ENCODE data around the gene ARHGEF4. TPM values are rescaled to one million over a fixed set of nuclear protein-coding genes. Genes with fewer than 3 reads are reported as not detected.

The ARHGEF4 gene
- total RNA-seq, 1 experiment from 2014 or later, result 0.80 TPM

DNA sequence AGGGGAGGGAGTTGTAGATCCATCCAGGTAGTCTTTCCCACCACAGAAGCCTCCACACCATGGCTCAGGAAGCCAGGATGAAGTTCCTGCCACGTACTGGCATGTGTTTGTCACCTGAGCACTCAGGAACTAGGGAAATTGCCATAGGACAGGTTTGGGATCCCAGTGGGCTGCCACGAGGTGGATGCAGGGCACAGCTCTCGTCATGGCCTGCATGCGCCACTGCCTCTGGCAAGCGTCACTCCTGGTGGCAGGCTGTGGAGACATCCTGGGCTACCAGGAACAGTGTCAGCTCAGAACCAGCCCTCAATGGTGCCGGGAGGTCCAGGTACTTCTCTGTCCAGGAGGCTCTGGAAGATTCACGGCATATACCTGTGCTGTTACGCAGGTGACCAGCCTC lies 3.8 kb downstream of the ARHGEF4 start:
- no peak for DNase-seq (ENCODE audit: low read depth, low spot score)
- Histone ChIP-seq H3K4me3 (ENCODE audit: low read depth in 2 of 2, low read length in 2 of 2) (no peak overlapping the region), H3K9me3 (ENCODE audit: control insufficient read depth, insufficient read depth, low read depth, low read length) (no peaks in the 10 kb centered on the region), H3K27ac (ENCODE audit: low read length) (no peak overlapping the region), H3K4me1 (ENCODE audit: control insufficient read depth, insufficient read depth, low read length) (no peaks in the 10 kb centered on the region), H3K27me3 (ENCODE audit: control insufficient read depth, insufficient read depth, low read length) (peaks cover 4% of the 10 kb centered on the region; the same call in 1 of the 2 replicates), H3K36me3 (ENCODE audit: control insufficient read depth, insufficient read depth, low read length) (peaks cover 4% of the 10 kb centered on the region; the same call in 1 of the 2 replicates)
- no TSS peak for BruUV-seq (replicated peaks)
- in situ Hi-C loops (cut with HindIII; ENCODE audit: low pct_unique_long_range_greater_than_20kb, low sequenced_read_pairs) (no loop called here), intact Hi-C loops (cut with micrococcal nuclease; ENCODE audit: unreplicated experiment) (no loop called here)
- TF ChIP-seq, protein P1, sequence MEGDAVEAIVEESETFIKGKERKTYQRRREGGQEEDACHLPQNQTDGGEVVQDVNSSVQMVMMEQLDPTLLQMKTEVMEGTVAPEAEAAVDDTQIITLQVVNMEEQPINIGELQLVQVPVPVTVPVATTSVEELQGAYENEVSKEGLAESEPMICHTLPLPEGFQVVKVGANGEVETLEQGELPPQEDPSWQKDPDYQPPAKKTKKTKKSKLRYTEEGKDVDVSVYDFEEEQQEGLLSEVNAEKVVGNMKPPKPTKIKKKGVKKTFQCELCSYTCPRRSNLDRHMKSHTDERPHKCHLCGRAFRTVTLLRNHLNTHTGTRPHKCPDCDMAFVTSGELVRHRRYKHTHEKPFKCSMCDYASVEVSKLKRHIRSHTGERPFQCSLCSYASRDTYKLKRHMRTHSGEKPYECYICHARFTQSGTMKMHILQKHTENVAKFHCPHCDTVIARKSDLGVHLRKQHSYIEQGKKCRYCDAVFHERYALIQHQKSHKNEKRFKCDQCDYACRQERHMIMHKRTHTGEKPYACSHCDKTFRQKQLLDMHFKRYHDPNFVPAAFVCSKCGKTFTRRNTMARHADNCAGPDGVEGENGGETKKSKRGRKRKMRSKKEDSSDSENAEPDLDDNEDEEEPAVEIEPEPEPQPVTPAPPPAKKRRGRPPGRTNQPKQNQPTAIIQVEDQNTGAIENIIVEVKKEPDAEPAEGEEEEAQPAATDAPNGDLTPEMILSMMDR (IDR thresholded peaks at IDR 0.05), result no peak
- TF ChIP-seq POLR2AphosphoS5 (IDR thresholded peaks at IDR 0.05; ENCODE audit: low read depth, low read length) (no peak), SIN3A (IDR thresholded peaks at IDR 0.05; ENCODE audit: borderline replicate concordance, insufficient read depth, low read depth, low read length) (no peak)
- TF ChIP-seq, protein P2, sequence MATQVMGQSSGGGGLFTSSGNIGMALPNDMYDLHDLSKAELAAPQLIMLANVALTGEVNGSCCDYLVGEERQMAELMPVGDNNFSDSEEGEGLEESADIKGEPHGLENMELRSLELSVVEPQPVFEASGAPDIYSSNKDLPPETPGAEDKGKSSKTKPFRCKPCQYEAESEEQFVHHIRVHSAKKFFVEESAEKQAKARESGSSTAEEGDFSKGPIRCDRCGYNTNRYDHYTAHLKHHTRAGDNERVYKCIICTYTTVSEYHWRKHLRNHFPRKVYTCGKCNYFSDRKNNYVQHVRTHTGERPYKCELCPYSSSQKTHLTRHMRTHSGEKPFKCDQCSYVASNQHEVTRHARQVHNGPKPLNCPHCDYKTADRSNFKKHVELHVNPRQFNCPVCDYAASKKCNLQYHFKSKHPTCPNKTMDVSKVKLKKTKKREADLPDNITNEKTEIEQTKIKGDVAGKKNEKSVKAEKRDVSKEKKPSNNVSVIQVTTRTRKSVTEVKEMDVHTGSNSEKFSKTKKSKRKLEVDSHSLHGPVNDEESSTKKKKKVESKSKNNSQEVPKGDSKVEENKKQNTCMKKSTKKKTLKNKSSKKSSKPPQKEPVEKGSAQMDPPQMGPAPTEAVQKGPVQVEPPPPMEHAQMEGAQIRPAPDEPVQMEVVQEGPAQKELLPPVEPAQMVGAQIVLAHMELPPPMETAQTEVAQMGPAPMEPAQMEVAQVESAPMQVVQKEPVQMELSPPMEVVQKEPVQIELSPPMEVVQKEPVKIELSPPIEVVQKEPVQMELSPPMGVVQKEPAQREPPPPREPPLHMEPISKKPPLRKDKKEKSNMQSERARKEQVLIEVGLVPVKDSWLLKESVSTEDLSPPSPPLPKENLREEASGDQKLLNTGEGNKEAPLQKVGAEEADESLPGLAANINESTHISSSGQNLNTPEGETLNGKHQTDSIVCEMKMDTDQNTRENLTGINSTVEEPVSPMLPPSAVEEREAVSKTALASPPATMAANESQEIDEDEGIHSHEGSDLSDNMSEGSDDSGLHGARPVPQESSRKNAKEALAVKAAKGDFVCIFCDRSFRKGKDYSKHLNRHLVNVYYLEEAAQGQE (IDR thresholded peaks at IDR 0.05; ENCODE audit: insufficient read depth in 1 of 2, low read depth in 2 of 2, low read length in 1 of 2), result no peak
- no peak for ATAC-seq
- POLR2A ChIA-PET, result interaction anchor here (0.6 kb wide), 1 partner anchor 86 kb away, joined by 3 read pairs; no protein-coding TSS in a partner anchor
- CTCF ChIA-PET, result no interaction called here

DNA sequence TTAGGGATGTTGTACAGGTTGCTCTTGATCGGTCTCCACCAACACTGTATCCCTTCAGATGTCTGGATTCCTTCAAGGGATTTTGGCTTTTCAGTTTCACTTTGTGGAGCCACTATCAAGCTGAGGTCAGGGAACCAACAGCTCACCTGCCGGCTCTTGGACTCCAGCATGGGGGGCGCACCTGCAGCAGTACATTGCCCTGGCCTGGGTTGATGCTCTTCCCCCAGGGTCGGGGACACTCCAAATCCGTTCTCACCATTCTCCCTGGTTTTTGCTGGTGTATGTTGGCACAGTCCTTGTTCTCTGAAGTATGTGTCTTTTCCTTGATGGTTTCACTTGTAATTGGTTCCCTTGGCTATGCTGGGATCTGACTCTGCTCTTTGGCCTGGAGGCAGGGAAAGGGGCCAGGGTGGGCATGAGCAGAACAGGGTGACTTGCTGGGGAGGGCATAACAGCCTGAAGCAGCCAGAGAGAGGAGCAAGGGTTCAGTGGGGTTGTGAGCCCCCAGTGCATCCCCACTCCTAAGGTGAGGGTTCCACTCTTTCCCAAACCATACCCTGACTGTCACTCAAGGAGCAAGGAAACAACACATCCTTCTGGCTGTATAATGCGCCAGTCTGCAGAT lies 5.1 kb downstream of the ARHGEF4 start:
- in situ Hi-C loops (cut with HindIII; ENCODE audit: low pct_unique_long_range_greater_than_20kb, low sequenced_read_pairs), result no loop called here
- Histone ChIP-seq H3K27ac (ENCODE audit: low read length) (no peak overlapping the region), H3K27me3 (ENCODE audit: control insufficient read depth, insufficient read depth, low read length) (no peaks in the 10 kb centered on the region; the same call in 1 of the 2 replicates), H3K9me3 (ENCODE audit: control insufficient read depth, insufficient read depth, low read depth, low read length) (no peaks in the 10 kb centered on the region), H3K36me3 (ENCODE audit: control insufficient read depth, insufficient read depth, low read length) (peaks cover 4% of the 10 kb centered on the region; the same call in 1 of the 2 replicates), H3K4me3 (ENCODE audit: low read depth in 2 of 2, low read length in 2 of 2) (no peak overlapping the region), H3K4me1 (ENCODE audit: control insufficient read depth, insufficient read depth, low read length) (no peaks in the 10 kb centered on the region)
- no peak for ATAC-seq
- no TSS peak for BruUV-seq (replicated peaks)
- CTCF ChIA-PET, result no interaction called here
- POLR2A ChIA-PET, result no interaction called here
- TF ChIP-seq SIN3A (IDR thresholded peaks at IDR 0.05; ENCODE audit: borderline replicate concordance, insufficient read depth, low read depth, low read length) (no peak), TCF7L2 (IDR thresholded peaks at IDR 0.05; ENCODE audit: low read depth, low read length) (no peak), POLR2AphosphoS5 (IDR thresholded peaks at IDR 0.05; ENCODE audit: low read depth, low read length) (no peak)
- TF ChIP-seq, protein P2 (IDR thresholded peaks at IDR 0.05; ENCODE audit: insufficient read depth in 1 of 2, low read depth in 2 of 2, low read length in 1 of 2), result no peak
- TF ChIP-seq, protein P1 (IDR thresholded peaks at IDR 0.05), result no peak
- intact Hi-C loops (cut with micrococcal nuclease; ENCODE audit: unreplicated experiment), result no loop called here
- no peak for DNase-seq (ENCODE audit: low read depth, low spot score)
